H1 (cell line): ENCODE data around the gene MYNN. TPM values are rescaled to one million over a fixed set of nuclear protein-coding genes. Genes with fewer than 3 reads are reported as not detected.

ENCODE experiments used
- BCL11A ChIP-seq, 2 experiments: IDR thresholded peaks; one replicate each; pipeline ENCODE4 v1.6.1; 2011; ENCODE audit warnings: low read depth in 2 of 2, low read length in 2 of 2, mild to moderate bottlenecking in 2 of 2
- CHD7 ChIP-seq: fragments of 300-600 bp; sonication (generic); IDR thresholded peaks from 2 replicates; pipeline ENCODE4 v1.7.1; 2012; ENCODE audit warnings: low read length, moderate library complexity, mild to moderate bottlenecking, inconsistent platforms; ENCODE audit not compliant: insufficient replicate concordance
- GTF2F1 ChIP-seq: IDR thresholded peaks from 2 replicates; pipeline ENCODE4 v1.6.1; 2012; ENCODE audit warnings: low read depth, low read length, improper control_type of control experiment, borderline replicate concordance
- KDM4A ChIP-seq: IDR thresholded peaks from one replicate; pipeline ENCODE4 v1.7.1; 2012; ENCODE audit warnings: low read depth, mild to moderate bottlenecking, moderate library complexity, low read length, inconsistent platforms; ENCODE audit not compliant: severe bottlenecking
- NRF1 ChIP-seq: IDR thresholded peaks from 2 replicates; pipeline ENCODE4 v1.6.1; 2011; ENCODE audit warnings: mild to moderate bottlenecking, low read depth, low read length, improper control_type of control experiment
- POLR2A ChIP-seq, 2 experiments: IDR thresholded peaks; 1 replicate in 1 of 2; 2 replicates in 1 of 2; pipeline ENCODE4 v1.6.1; 2011; ENCODE audit warnings: low read depth in 2 of 2, low read length in 2 of 2, mild to moderate bottlenecking in 2 of 2; ENCODE audit errors: control extremely low read depth in 1 of 2
- POLR2AphosphoS5 ChIP-seq: IDR thresholded peaks from 2 replicates; pipeline ENCODE4 v1.6.1; 2011; ENCODE audit warnings: low read depth, low read length
- SIN3A ChIP-seq, 2 experiments: IDR thresholded peaks in 1 of 2; conservative IDR thresholded peaks in 1 of 2; 2 replicates each; pipeline ENCODE4 v1.6.1; 2011 to 2012; ENCODE audit warnings: low read length in 2 of 2, improper control_type of control experiment in 1 of 2, low read depth in 1 of 2, mild to moderate bottlenecking in 1 of 2
- SIX5 ChIP-seq: IDR thresholded peaks from 2 replicates; pipeline ENCODE4 v1.6.1; 2011; ENCODE audit warnings: mild to moderate bottlenecking, low read depth, low read length
- SRF ChIP-seq: IDR thresholded peaks from 2 replicates; pipeline ENCODE4 v1.6.1; 2011; ENCODE audit warnings: mild to moderate bottlenecking, low read depth, low read length, moderate library complexity
- polyA plus RNA-seq, 7 experiments: library from polyadenylated mRNA; depleted of rRNA in 3 of 7; stranded (reverse) in 5 of 7; unstranded in 2 of 7; fragments of >200 nt in 5 of 7; fragments of 200-250 nt in 2 of 7; gene quantifications; 1 replicate in 5 of 7; 2 replicates in 1 of 7; 4 replicates in 1 of 7; pipeline versions ENCODE4 v1.2.1 to v1.2.3, GENCODE V29; 2011 to 2013; ENCODE audit warnings: missing spikeins in 2 of 7, mixed read lengths in 2 of 7
- total RNA-seq: library from RNA; stranded (reverse); fragmentation: NEBNext Ultra II Directional; extraction: Animal tissue kit (Norgen Biotek cat#: 25700); gene quantifications from 2 replicates; pipeline ENCODE4 v1.2.1, GENCODE V29; 2021

Gene MYNN
- total and polyA plus RNA-seq, 2 of the 8 experiments (the other 6 are each of a cell fraction or from before 2014, with no cell fraction given), result 7.3 to 15.2 TPM

GRCh38 chr3:169769287-169770181 is 3.7 kb upstream of the MYNN start, which contains the start of gene ACTRT3 (continued):
- TF ChIP-seq BCL11A (IDR thresholded peaks at IDR 0.05; ENCODE audit: low read depth in 2 of 2, low read length in 2 of 2), result no peak
- TF ChIP-seq SIN3A (conservative IDR thresholded peaks at IDR 0.05 in 1 of 2, IDR thresholded peaks at IDR 0.05 in 1 of 2; ENCODE audit: low read depth in 1 of 2, low read length in 2 of 2), result 0 out of 4 replicates have a peak, but pooled peaks have one; percentile 42 to 50
- TF ChIP-seq CHD7, result peak; percentile 60
- 0 out of 2 replicates have a peak, but pooled peaks have one; percentile 21 for TF ChIP-seq GTF2F1
- no peak for TF ChIP-seq SRF
- peak; percentile 65 for TF ChIP-seq KDM4A
- TF ChIP-seq POLR2AphosphoS5, result no peak; the same call in 1 of the 2 replicates
- TF ChIP-seq NRF1, result no peak
- TF ChIP-seq POLR2A (IDR thresholded peaks at IDR 0.05; ENCODE audit: control extremely low read depth in 1 of 2, low read depth in 2 of 2, low read length in 2 of 2), result peak; percentile 31 to 77
- no peak for TF ChIP-seq SIX5
